ENCODE measurements around the gene VWF.

VWF gene

DNA sequence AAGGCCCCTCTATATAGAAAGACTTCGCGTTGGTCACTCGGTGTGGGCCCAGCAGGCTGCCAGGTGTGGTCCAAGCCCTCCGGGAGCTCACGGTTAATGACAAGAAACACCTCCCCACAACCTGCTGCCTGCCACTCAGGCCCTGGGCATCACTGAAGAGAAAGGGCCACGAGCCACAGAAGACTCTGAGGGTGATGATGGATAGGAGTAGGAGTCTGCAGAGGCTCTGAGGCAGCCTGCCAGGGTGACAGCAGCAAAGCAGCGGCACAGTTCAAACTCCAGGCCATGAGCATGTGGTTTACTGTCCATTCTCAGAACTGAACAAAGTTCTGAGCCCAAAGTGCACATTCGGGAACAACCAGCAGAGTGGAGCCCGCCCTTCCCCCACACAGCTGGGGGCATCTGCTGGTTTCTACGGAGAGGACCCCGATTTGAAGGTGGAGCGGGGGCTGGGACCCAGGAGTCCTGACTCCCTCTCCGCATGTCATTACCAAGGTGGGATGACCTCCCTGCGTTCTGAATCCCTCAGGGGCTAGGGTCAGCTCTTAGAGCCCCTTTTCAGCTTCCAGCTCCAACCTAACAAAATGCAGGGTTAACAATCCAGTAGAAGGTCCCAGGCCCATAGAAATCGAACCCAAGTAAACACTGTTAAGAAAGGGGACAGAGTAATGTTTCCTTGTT is 65.8 kb downstream of the VWF start:
- no peak for DNase-seq

- no peak for DNase-seq
Observed at GRCh38 chr12:6057700-6058099, 66.8 kb downstream of the VWF start.

- no peak for DNase-seq
Observed at GRCh38 chr12:6056406-6057240, 67.8 kb downstream of the VWF start.

- DNase-seq, result no peak
Observed at GRCh38 chr12:6053541-6053940, 70.9 kb downstream of the VWF start.

DNA sequence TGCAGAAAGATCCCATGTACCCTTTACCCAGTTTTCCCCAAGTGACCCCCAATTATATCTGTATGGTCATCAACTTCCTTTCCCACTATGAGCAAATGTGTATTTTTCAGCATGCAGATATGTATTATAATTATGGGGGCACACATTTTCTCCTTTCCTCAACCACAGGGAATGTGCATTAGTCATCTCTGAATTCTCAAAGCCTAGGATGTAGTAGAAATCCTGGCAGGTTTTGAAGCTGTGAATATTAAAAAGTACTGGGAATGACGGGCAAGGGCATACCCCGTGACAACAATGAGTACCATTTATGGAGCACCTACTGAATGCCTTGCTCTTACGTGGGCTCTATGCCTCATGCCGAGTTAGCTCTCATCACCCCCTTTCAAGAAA is 71.5 kb downstream of the VWF start:
- no peak for DNase-seq

- DNase-seq, result no peak
Observed at GRCh38 chr12:6052206-6052939, 72.1 kb downstream of the VWF start.

- DNase-seq, result no peak
Observed at GRCh38 chr12:6049992-6050391, 74.5 kb downstream of the VWF start.

GRCh38 chr12:6049587-6049986 is 74.9 kb downstream of the VWF start:
- no peak for DNase-seq

DNA sequence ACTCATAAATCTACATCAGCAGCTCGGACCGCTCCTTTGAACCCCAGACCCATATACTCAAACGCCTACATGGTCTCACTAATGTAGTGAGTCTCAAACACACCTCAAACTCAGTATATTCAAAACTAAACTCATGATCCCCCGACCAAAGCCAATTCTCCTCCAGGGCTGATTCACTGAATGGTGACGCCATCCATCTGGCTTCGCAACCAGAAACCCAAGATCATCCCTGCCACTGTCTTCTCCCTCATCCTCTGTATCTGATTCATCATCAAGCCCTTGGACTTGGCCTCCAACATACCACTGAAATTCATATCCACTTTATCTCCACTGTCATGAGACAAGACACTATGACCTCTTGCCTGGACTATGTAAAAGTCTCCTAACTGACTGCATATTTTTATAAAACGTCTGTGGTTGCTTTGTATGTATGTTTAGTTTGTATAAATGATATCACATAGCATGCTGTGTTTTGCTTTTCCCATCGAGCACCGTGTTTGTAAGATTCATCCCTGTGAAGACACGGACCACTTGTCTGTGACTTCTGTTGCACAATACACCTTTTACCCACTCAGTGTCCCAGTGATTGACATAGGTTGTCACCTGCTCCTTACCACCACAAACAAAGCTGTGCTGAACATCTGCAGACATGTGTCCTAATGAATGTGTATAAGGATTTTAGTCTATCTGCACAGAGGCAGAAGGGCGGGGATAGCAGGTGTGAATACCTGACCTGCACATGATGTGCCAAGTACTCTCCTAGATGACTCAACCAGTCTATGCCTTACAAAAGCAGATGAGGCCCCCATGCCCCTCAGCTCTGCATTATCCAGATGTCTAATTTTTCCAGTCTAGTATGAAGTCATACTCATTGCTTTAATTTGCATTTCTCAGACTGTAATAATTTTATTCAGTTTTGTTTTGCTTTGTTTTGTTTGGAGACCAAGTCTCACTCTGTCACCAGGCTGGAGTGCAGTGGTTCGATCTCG is 76.9 kb downstream of the VWF start:
- DNase-seq, result no peak

DNA sequence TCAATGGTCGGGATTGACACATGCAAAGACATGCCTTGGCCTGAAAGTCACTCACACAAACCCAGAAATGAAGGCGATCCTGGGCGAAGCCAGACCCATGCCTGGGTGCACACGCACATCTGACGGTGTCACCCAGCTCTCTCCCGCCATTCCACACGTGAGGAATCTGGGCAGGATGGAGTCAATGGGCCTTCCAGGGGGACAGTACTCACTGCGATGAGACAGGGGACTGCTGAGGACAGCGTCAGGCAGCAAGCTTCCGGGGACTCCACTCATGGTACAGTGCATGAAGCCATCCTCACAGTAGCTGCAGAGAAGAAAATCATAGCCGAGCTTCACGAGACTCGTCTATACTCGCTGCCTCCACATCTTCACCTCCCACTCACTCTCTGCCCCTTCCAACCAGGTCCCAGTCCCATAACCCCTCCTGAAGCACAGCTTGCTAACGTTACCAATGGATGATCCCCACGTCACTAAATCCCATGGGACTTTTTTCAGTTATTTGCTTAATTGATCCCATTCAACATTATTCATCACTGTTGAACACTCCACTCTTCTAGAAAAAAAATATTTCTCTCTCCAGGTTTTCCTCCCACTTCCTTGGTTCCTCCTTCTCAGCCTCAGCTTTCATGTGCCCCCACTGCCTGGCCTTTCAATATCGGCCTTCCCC is 77.8 kb downstream of the VWF start:
- DNase-seq, result no peak

- DNase-seq, result no peak
Observed at GRCh38 chr12:6045438-6045837, 79.0 kb downstream of the VWF start.

- DNase-seq, result no peak
Observed at GRCh38 chr12:6044082-6044481, 80.4 kb downstream of the VWF start.

- DNase-seq, result no peak
Observed at GRCh38 chr12:6042446-6042845, 82.0 kb downstream of the VWF start.

- DNase-seq, result no peak
Observed at GRCh38 chr12:6041891-6042290, 82.6 kb downstream of the VWF start.

- DNase-seq, result no peak
Observed at GRCh38 chr12:6040815-6041214, 83.7 kb downstream of the VWF start.

DNA sequence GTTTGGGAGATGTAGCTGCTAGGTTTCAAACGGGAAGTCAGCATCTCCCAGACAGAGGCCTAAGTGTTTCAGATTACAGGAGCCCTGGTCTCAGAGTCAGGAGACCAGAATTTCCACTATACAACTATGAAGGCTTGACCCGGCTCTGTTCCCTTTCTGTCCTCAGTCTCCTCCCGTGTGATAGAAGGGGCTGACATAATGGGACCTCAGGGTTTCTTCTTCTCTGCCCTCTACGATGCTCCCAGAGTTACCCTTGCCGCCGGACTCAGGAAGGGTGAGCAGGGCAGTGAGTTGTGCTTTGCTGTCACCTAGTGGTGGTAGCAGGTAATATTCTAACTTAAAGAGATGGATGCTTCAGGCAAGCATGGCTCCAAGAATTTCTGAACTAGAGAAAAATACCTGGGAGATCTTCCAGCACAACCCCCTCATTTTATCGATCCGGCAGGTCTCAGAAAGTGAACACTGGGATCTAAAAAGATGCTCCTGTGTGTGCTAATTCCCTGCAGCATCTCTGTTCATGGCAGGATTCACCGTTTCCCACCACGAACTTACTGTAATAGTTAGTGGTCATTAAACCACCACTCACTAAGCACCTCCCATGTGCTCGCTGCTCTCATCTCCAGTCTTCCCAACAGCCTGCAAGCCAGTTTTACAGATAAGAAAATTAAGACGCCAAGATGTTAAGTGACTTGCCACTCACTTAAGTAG is 84.4 kb downstream of the VWF start:
- DNase-seq, result peak; percentile 75

DNA sequence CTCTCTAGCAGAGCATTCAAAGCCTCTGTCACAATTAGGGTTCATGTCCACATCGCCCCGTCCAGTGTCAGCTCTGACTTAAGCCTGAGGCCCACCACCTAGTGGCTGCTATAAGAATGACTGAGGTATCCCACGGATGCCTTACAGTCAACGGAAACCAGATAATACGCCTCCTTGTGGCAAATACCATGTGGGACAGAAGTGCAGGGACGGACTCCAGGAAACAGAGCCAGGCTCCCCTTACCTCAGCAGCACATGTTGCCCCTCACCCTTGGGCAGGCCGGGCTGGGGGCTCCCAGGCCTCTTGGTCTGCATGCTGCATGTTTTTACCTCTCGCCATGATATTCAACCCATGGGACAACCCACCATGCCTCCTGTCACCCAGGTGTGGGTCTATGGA is 86.3 kb downstream of the VWF start:
- no peak for DNase-seq

DNA sequence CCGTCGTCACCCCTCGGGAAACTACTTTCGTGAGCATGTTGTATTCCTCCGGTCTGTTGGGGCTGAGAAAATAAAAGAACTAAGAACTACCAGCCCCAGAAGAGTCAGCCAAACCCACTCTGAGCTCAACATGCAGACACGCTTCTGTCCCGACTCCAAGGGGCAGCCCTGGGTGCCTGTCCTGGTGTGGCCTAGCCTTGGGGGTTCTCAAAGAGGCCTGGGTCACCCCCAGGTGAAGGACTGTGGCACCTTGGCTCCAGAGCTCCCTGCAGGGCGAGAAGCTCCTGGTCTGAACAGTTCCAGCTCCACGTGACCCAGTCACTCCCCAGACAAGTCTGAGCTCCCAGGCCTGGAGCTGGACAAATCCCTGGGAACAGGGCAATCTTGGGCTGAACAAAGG is 87.0 kb downstream of the VWF start:
- DNase-seq, result no peak

DNA sequence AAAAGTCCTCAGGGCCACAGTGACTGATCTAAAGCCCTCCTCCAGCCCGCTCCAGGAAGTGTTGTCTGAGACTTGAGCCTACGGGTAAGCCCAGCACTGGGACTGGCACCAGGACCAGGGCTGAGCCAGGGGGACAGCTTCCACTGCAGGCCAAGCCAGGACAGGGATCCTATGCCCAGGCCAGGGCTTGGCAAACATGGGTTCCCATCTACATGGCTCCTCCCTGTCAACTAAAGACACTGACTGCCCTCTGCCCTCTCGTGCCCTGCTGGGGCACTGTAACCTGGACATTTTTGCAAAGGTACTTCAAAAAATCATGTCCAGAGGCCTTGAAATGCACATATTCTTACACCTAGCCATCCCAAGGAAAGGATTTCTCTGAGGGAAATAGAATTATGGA is 88.0 kb downstream of the VWF start:
- DNase-seq, result no peak

GRCh38 chr12:6034596-6034995 is 89.9 kb downstream of the VWF start:
- no peak for DNase-seq

DNA sequence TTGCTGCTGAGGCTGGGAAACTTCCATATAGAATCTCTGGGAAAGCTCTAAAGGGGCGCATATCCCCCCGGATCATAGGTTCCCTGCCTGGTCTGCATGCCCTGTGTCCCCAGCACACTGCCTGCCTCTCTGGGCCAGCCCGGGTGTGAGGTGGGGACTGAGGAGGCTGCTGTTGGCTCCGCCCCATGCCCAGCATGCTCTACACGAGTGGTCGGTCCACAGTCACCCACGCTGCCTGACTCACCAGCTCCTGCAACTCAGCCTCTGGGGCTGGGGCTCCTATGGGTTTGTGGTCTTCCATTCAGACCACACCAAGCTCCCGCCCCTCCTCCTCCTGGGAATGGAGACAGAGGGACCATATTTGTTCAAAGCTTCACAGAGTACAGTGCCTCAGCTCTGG is 90.9 kb downstream of the VWF start:
- DNase-seq, result no peak
